Measurements from ENCODE around the gene MKLN1. TPM values are rescaled to one million over a fixed set of nuclear protein-coding genes. Genes with fewer than 3 reads are reported as not detected.
"Not testable (repeated sequence)": the region's sequence is repeated elsewhere in the genome, so short reads cannot be mapped to it uniquely, and the experiment has no call there.

The MKLN1 gene
- total RNA-seq, 1 donor from 2014 or later = 55.1 TPM

- DNase-seq (ENCODE audit: low spot score) = not testable (repeated sequence)
These were observed 135.0 kb downstream of the MKLN1 start for GRCh38 chr7:131462715-131463114.

- DNase-seq (ENCODE audit: low spot score) = no peak
These were observed 139.2 kb downstream of the MKLN1 start for GRCh38 chr7:131466735-131467365.

- DNase-seq (ENCODE audit: low spot score) = no peak
These were observed 140.1 kb downstream of the MKLN1 start for GRCh38 chr7:131467788-131468187.

- DNase-seq (ENCODE audit: low spot score) = no peak
These were observed 143.8 kb downstream of the MKLN1 start for GRCh38 chr7:131471250-131472004.

- no peak for DNase-seq (ENCODE audit: low spot score)
These were observed 149.1 kb downstream of the MKLN1 start for GRCh38 chr7:131476740-131477139.

GRCh38 chr7:131480384-131481315 is 153.0 kb downstream of the MKLN1 start:
- DNase-seq (ENCODE audit: low spot score) = no peak

GRCh38 chr7:131482800-131483199 is 155.1 kb downstream of the MKLN1 start:
- no peak for DNase-seq (ENCODE audit: low spot score)

- no peak for DNase-seq (ENCODE audit: low spot score)
These were observed 155.9 kb downstream of the MKLN1 start for GRCh38 chr7:131483586-131483985.

GRCh38 chr7:131486346-131486745 is 158.7 kb downstream of the MKLN1 start:
- no peak for DNase-seq (ENCODE audit: low spot score)

- DNase-seq (ENCODE audit: low spot score) = no peak
These were observed 159.5 kb downstream of the MKLN1 start for GRCh38 chr7:131487217-131487616.

- DNase-seq (ENCODE audit: low spot score) = no peak
These were observed 160.7 kb downstream of the MKLN1 start for GRCh38 chr7:131488361-131488760.

GRCh38 chr7:131489196-131489595 is 161.5 kb downstream of the MKLN1 start:
- DNase-seq (ENCODE audit: low spot score) = no peak

GRCh38 chr7:131489881-131490280 is 162.2 kb downstream of the MKLN1 start:
- no peak for DNase-seq (ENCODE audit: low spot score)

GRCh38 chr7:131493081-131493480 is 165.4 kb downstream of the MKLN1 start:
- no peak for DNase-seq (ENCODE audit: low spot score)

GRCh38 chr7:131493581-131493980 is 165.9 kb downstream of the MKLN1 start:
- DNase-seq (ENCODE audit: low spot score) = no peak

- DNase-seq (ENCODE audit: low spot score) = no peak
These were observed 166.5 kb downstream of the MKLN1 start for GRCh38 chr7:131494182-131494581.

- DNase-seq (ENCODE audit: low spot score) = no peak
These were observed 168.2 kb downstream of the MKLN1 start for GRCh38 chr7:131495669-131496498.

GRCh38 chr7:131497454-131497853 is 169.8 kb downstream of the MKLN1 start:
- DNase-seq (ENCODE audit: low spot score) = no peak

GRCh38 chr7:131498237-131498885 is 170.7 kb downstream of the MKLN1 start:
- DNase-seq (ENCODE audit: low spot score) = no peak

GRCh38 chr7:131499801-131500200 is 172.1 kb downstream of the MKLN1 start:
- DNase-seq (ENCODE audit: low spot score) = no peak

- DNase-seq (ENCODE audit: low spot score) = no peak
These were observed 172.7 kb downstream of the MKLN1 start for GRCh38 chr7:131500357-131500756.

All from umbilical cord (tissue), 2 donors.